MM.1S (cell line): Measurements from ENCODE around the gene CAD.

Source experiments
- DNase-seq: peaks from one replicate; pipeline ENCODE4 v3.0.0-alpha.2; 2015
- H2AFZ ChIP-seq: fragments of 300-600 bp; sonication (generic); 2 replicates; pipeline ENCODE4 v1.6.0; 2016; ENCODE audit warnings: antibody characterized with exemption, low read length
- H3F3A ChIP-seq: fragments of 300-600 bp; sonication (generic); 2 replicates; pipeline ENCODE4 v1.6.1; 2016; ENCODE audit warnings: mild to moderate bottlenecking, antibody characterized with exemption, low read length, moderate library complexity, mixed read lengths; ENCODE audit not compliant: insufficient read depth
- H3K27ac ChIP-seq: fragments of 300-600 bp; sonication (generic); 2 replicates; pipeline ENCODE4 v1.5.1; 2016; ENCODE audit warnings: mild to moderate bottlenecking, low read length
- H3K27me3 ChIP-seq: fragments of 300-600 bp; sonication (generic); replicated peaks from 2 replicates; pipeline ENCODE4 v1.6.0; 2016; ENCODE audit warnings: low read length; ENCODE audit not compliant: insufficient read depth
- H3K36me3 ChIP-seq: fragments of 300-600 bp; sonication (generic); replicated peaks from 2 replicates; pipeline ENCODE4 v1.6.1; 2016; ENCODE audit warnings: mild to moderate bottlenecking, low read length, mixed read lengths; ENCODE audit not compliant: insufficient read depth
- H3K4me1 ChIP-seq: fragments of 300-600 bp; sonication (generic); 2 replicates; pipeline ENCODE4 v1.6.1; 2016; ENCODE audit warnings: low read length, mixed read lengths
- H3K4me2 ChIP-seq: fragments of 300-600 bp; sonication (generic); 2 replicates; pipeline ENCODE4 v1.6.0; 2016; ENCODE audit warnings: low read depth, low read length
- H3K4me3 ChIP-seq: fragments of 300-600 bp; sonication (generic); 2 replicates; pipeline ENCODE4 v1.5.1; 2016; ENCODE audit warnings: low read length, mixed read lengths
- H3K79me2 ChIP-seq: fragments of 300-600 bp; sonication (generic); 2 replicates; pipeline ENCODE4 v1.6.1; 2016; ENCODE audit warnings: mixed run types, low read length, mixed read lengths
- H3K9ac ChIP-seq: fragments of 300-600 bp; sonication (generic); 2 replicates; pipeline ENCODE4 v1.6.1; 2016; ENCODE audit warnings: low read length, mixed read lengths
- H3K9me2 ChIP-seq: fragments of 300-600 bp; sonication (generic); replicated peaks from 2 replicates; pipeline ENCODE4 v1.6.1; 2016; ENCODE audit warnings: mild to moderate bottlenecking, low read length, mixed read lengths; ENCODE audit not compliant: insufficient read depth
- H3K9me3 ChIP-seq: fragments of 300-600 bp; sonication (generic); replicated peaks from 2 replicates; pipeline ENCODE4 v1.6.1; 2016; ENCODE audit warnings: mild to moderate bottlenecking, low read length, mixed read lengths; ENCODE audit not compliant: insufficient read depth
- H4K20me1 ChIP-seq: fragments of 300-600 bp; sonication (generic); 2 replicates; pipeline ENCODE4 v1.6.1; 2016; ENCODE audit warnings: mild to moderate bottlenecking, low read length, moderate library complexity, mixed read lengths; ENCODE audit not compliant: insufficient read depth
- EZH2 ChIP-seq: fragments of 300-600 bp; sonication (generic); optimal IDR thresholded peaks from 2 replicates; pipeline ENCODE3; 2017; ENCODE audit warnings: low read depth, mild to moderate bottlenecking, antibody characterized with exemption, low read length, mixed read lengths
- EZH2phosphoT487 ChIP-seq: fragments of 300-600 bp; sonication (generic); IDR thresholded peaks from 2 replicates; pipeline ENCODE4 v1.6.1; 2018; ENCODE audit warnings: antibody characterized with exemption, low read length
- TF ChIP-seq, protein P1 (sequence below): fragments of 300-600 bp; sonication (generic); IDR thresholded peaks from 2 replicates; pipeline ENCODE4 v1.5.1; 2016; ENCODE audit warnings: antibody characterized with exemption, low read length, mixed read lengths

The CAD gene

GRCh38 chr2:27250652-27251379 is 33.6 kb downstream of the CAD start:
- DNase-seq = no peak
- Histone ChIP-seq H3K4me2 (no peak overlapping the region), H3K4me1 (no peaks in the 10 kb centered on the region), H3K9me3 (no peaks in the 10 kb centered on the region), H3K79me2 (no peaks in the 10 kb centered on the region), H3F3A (no peaks in the 10 kb centered on the region), H3K27me3 (peaks cover 11% of the 10 kb centered on the region), H3K36me3 (no peaks in the 10 kb centered on the region), H3K9me2 (no peaks in the 10 kb centered on the region), H4K20me1 (no peaks in the 10 kb centered on the region), H3K4me3 (no peak overlapping the region), H3K9ac (no peak overlapping the region), H3K27ac (no peak overlapping the region), H2AFZ (peak overlapping the region; percentile 69; the same call in 1 of the 2 replicates)
- TF ChIP-seq, protein P1, sequence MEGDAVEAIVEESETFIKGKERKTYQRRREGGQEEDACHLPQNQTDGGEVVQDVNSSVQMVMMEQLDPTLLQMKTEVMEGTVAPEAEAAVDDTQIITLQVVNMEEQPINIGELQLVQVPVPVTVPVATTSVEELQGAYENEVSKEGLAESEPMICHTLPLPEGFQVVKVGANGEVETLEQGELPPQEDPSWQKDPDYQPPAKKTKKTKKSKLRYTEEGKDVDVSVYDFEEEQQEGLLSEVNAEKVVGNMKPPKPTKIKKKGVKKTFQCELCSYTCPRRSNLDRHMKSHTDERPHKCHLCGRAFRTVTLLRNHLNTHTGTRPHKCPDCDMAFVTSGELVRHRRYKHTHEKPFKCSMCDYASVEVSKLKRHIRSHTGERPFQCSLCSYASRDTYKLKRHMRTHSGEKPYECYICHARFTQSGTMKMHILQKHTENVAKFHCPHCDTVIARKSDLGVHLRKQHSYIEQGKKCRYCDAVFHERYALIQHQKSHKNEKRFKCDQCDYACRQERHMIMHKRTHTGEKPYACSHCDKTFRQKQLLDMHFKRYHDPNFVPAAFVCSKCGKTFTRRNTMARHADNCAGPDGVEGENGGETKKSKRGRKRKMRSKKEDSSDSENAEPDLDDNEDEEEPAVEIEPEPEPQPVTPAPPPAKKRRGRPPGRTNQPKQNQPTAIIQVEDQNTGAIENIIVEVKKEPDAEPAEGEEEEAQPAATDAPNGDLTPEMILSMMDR = no peak
- TF ChIP-seq EZH2 (no peak), EZH2phosphoT487 (no peak)

GRCh38 chr2:27251766-27252165 is 34.6 kb downstream of the CAD start:
- H3K9me2 ChIP-seq = no peaks in the 10 kb centered on the region
- H3K27ac ChIP-seq = no peak overlapping the region
- no peaks in the 10 kb centered on the region for H3K4me1 ChIP-seq
- H3K36me3 ChIP-seq = no peaks in the 10 kb centered on the region
- no peaks in the 10 kb centered on the region for H3F3A ChIP-seq
- TF ChIP-seq EZH2phosphoT487 = no peak
- TF ChIP-seq EZH2 = no peak
- TF ChIP-seq, protein P1 = no peak
- no peak overlapping the region for H3K4me3 ChIP-seq
- H3K79me2 ChIP-seq = no peaks in the 10 kb centered on the region
- no peak overlapping the region for H3K9ac ChIP-seq
- H4K20me1 ChIP-seq = no peaks in the 10 kb centered on the region
- H2AFZ ChIP-seq = no peak overlapping the region
- no peak overlapping the region for H3K4me2 ChIP-seq
- peaks cover 20% of the 10 kb centered on the region for H3K27me3 ChIP-seq
- no peaks in the 10 kb centered on the region for H3K9me3 ChIP-seq
- DNase-seq = no peak

DNA sequence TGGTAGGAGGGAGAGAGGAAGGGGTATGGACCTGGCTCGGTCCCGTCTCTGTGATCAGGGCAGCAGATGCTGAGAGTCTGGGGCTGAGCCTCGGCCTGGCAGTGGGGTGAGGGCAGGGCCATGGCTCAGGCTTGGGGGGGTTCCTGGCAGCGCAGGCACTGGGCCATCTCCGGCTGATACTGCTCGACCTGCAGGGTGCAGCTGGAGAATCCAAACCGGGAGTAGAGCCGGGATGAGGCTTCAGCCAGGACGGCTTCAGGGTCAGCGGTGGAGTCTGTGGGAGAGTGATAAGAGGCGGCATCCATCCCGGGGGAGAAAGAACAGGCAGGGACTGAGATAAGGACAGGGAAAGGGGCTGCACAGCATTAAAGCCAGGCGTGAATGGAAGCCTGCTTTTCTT is 38.0 kb downstream of the CAD start:
- TF ChIP-seq EZH2 (no peak), EZH2phosphoT487 (no peak)
- TF ChIP-seq, protein P1 = no peak
- DNase-seq = no peak
- Histone ChIP-seq H3K9me2 (no peaks in the 10 kb centered on the region), H3K4me2 (no peak overlapping the region), H3K9me3 (no peaks in the 10 kb centered on the region), H3K27ac (no peak overlapping the region), H2AFZ (no peak overlapping the region), H3K9ac (no peak overlapping the region), H3F3A (no peaks in the 10 kb centered on the region), H3K79me2 (no peaks in the 10 kb centered on the region), H3K27me3 (peaks cover 40% of the 10 kb centered on the region), H3K4me3 (no peak overlapping the region), H3K36me3 (no peaks in the 10 kb centered on the region), H3K4me1 (no peaks in the 10 kb centered on the region), H4K20me1 (no peaks in the 10 kb centered on the region)
